Endothelial cell of umbilical vein (primary cell): ENCODE data around the gene CD109. TPM values are rescaled to one million over a fixed set of nuclear protein-coding genes. Genes with fewer than 3 reads are reported as not detected.
A peak's percentile ranks its signal among the peaks of the same experiment; 100 is the strongest.

Experiments
- BruUV-seq: library from RNA; stranded (reverse); fragments of 400-500 nt; replicated peaks from 2 replicates; lab custom pipeline; 2021; lab: Mats Ljungman, UMichigan
- CTCF ChIA-PET: fragments of 300-600, 350-600 bp; sonication (Branson Sonifier 250); formaldehyde crosslinking; loops from one replicate; lab custom pipeline; 2021; ENCODE audit warnings: antibody characterized with exemption, inconsistent platforms; lab: Charles Lee
- POLR2A ChIA-PET: fragments of 300-600, 350-600 bp; sonication (Branson Sonifier 250); formaldehyde crosslinking; loops from one replicate; lab custom pipeline; 2021; ENCODE audit warnings: antibody characterized with exemption, inconsistent platforms; lab: Charles Lee
- DNase-seq: peaks from one replicate; pipeline ENCODE4 v3.0.0-alpha.2; 2011; ENCODE audit warnings: low read depth, low spot score
- FAIRE-seq: peaks from 2 replicates; lab custom pipeline; 2011; peaks lifted over from hg19 to GRCh38; lab: Jason Lieb, UNC
- H2AFZ ChIP-seq: 2 replicates; pipeline ENCODE4 v1.6.0; 2012; ENCODE audit warnings: low read depth, low read length, control low read depth, inconsistent platforms
- H3K27ac ChIP-seq: 2 replicates; pipeline ENCODE4 v1.5.1; 2011; ENCODE audit warnings: low read depth, mild to moderate bottlenecking, control low read depth, low read length, moderate library complexity; ENCODE audit not compliant: insufficient read depth
- H3K27me3 ChIP-seq, 2 experiments: 2 replicates each; pipeline versions ENCODE4 v1.6.0 to v1.6.1; 2011; ENCODE audit warnings: low read length in 2 of 2, mixed read lengths in 1 of 2; ENCODE audit not compliant: control insufficient read depth in 2 of 2, insufficient read depth in 2 of 2
- H3K36me3 ChIP-seq, 2 experiments: 2 replicates in 1 of 2; 3 replicates in 1 of 2; pipeline ENCODE4 v1.5.1; 2011; ENCODE audit warnings: low read length in 2 of 2, mild to moderate bottlenecking in 1 of 2, moderate library complexity in 1 of 2; ENCODE audit not compliant: control insufficient read depth in 2 of 2, insufficient read depth in 2 of 2; ENCODE audit errors: extremely low read depth in 1 of 2
- H3K4me1 ChIP-seq: 3 replicates; pipeline ENCODE4 v1.5.1; 2011; ENCODE audit warnings: mild to moderate bottlenecking, low read length; ENCODE audit not compliant: control insufficient read depth, insufficient read depth; ENCODE audit errors: extremely low read depth
- H3K4me2 ChIP-seq: 2 replicates; pipeline ENCODE4 v1.6.1; 2011; ENCODE audit warnings: low read length, control low read depth, mixed read lengths; ENCODE audit not compliant: insufficient read depth
- H3K4me3 ChIP-seq, 3 experiments: fragments of 200-600 bp in 1 of 3; sonication (generic), shearing (Covaris generic) in 1 of 3; replicated peaks in 1 of 3; 2 replicates each; pipeline ENCODE4 v1.5.1; 2011 to 2016; ENCODE audit warnings: control low read depth in 3 of 3, low read length in 3 of 3, mild to moderate bottlenecking in 2 of 3, inconsistent platforms in 1 of 3, low read depth in 1 of 3, moderate library complexity in 1 of 3; ENCODE audit not compliant: insufficient read depth in 1 of 3
- H3K79me2 ChIP-seq: 2 replicates; pipeline ENCODE4 v1.6.0; 2012; ENCODE audit warnings: low read length, inconsistent platforms; ENCODE audit not compliant: control insufficient read depth, insufficient read depth
- H3K9ac ChIP-seq: replicated peaks from 2 replicates; pipeline ENCODE3; 2011; ENCODE audit warnings: low read length, control low read depth; ENCODE audit not compliant: insufficient read depth; ENCODE audit errors: extremely low read depth
- H3K9me1 ChIP-seq: replicated peaks from 3 replicates; pipeline ENCODE4 v1.6.0; 2011; ENCODE audit warnings: mild to moderate bottlenecking, low read length; ENCODE audit not compliant: control insufficient read depth, insufficient read depth; ENCODE audit errors: extremely low read depth
- H3K9me3 ChIP-seq: replicated peaks from 2 replicates; pipeline ENCODE4 v1.5.1; 2012; ENCODE audit warnings: low read length, inconsistent platforms; ENCODE audit not compliant: control insufficient read depth, insufficient read depth
- H4K20me1 ChIP-seq: replicated peaks from 2 replicates; pipeline ENCODE3; 2011; ENCODE audit warnings: mild to moderate bottlenecking, low read length; ENCODE audit not compliant: control insufficient read depth, insufficient read depth; ENCODE audit errors: extremely low read depth
- EZH2 ChIP-seq: IDR thresholded peaks from 2 replicates; pipeline ENCODE4 v1.6.1; 2012; ENCODE audit warnings: borderline replicate concordance, low read depth, mild to moderate bottlenecking, moderate library complexity, low read length, inconsistent platforms; ENCODE audit not compliant: severe bottlenecking
- FOS ChIP-seq: IDR thresholded peaks from 2 replicates; pipeline ENCODE4 v1.6.1; 2011; ENCODE audit warnings: mild to moderate bottlenecking, low read length, moderate library complexity, borderline replicate concordance; ENCODE audit not compliant: insufficient read depth
- GATA2 ChIP-seq: IDR thresholded peaks from 2 replicates; pipeline ENCODE4 v1.7.0; 2011; ENCODE audit warnings: low read depth, mild to moderate bottlenecking, moderate library complexity, mixed read lengths, low read length; ENCODE audit not compliant: insufficient read length, insufficient read depth
- MYC ChIP-seq: IDR thresholded peaks from one replicate; pipeline ENCODE4 v1.6.1; 2011; ENCODE audit warnings: mild to moderate bottlenecking, low read depth, low read length
- POLR2A ChIP-seq: IDR thresholded peaks from 2 replicates; pipeline ENCODE4 v1.6.1; 2012; ENCODE audit warnings: low read depth, mild to moderate bottlenecking, control low read depth, low read length
- POLR2AphosphoS5 ChIP-seq: IDR thresholded peaks from 2 replicates; pipeline ENCODE4 v1.6.1; 2012; ENCODE audit warnings: low read depth, mild to moderate bottlenecking, control low read depth, low read length, moderate library complexity; ENCODE audit not compliant: insufficient read depth
- dilution Hi-C: fragments of 300-500 bp; cut with MboI; formaldehyde crosslinking; loops from one replicate; pipeline ENCODE4 v1.15.0; 2019; ENCODE audit warnings: low sequenced_read_pairs; ENCODE audit not compliant: extremely low pct_ligation_motif_present
- intact Hi-C: fragments of 100-400 bp; cut with micrococcal nuclease; formaldehyde crosslinking; loops from one replicate; pipeline ENCODE4 v1.10.0; 2022
- polyA plus RNA-seq, 4 experiments: library from polyadenylated mRNA; depleted of rRNA in 3 of 4; stranded (reverse) in 3 of 4; unstranded in 1 of 4; fragments of >200 nt; gene quantifications; 2 replicates each; pipeline versions ENCODE4 v1.2.1 to v1.2.3, GENCODE V29; 2011 to 2012; ENCODE audit warnings: missing spikeins in 1 of 4
- total RNA-seq: library from RNA; stranded (reverse); gene quantifications from 2 replicates; pipeline ENCODE4 v1.2.3, GENCODE V29; 2021

CD109 gene
- total and polyA plus RNA-seq, 2 donors (not counting 3 experiments of a cell fraction or from before 2014, with no cell fraction given): 33.9 to 107 TPM

- FAIRE-seq: peak; percentile 62
- TF ChIP-seq MYC: no peak
- no peak for TF ChIP-seq FOS
- peak; percentile 43 for TF ChIP-seq GATA2
- peak; percentile 80 for DNase-seq
- Histone ChIP-seq H3K79me2 (peaks cover 18% of the 10 kb centered on the region), H3K36me3 (peaks cover 0 to 3% of the 10 kb centered on the region in 2 experiments), H3K9me3 (no peaks in the 10 kb centered on the region), H3K27me3 (no peaks in the 10 kb centered on the region), H3K27ac (peak overlapping the region; percentile 93), H2AFZ (no peak overlapping the region), H3K9ac (peak overlapping the region; percentile 92), H4K20me1 (no peaks in the 10 kb centered on the region), H3K4me2 (peak overlapping the region; percentile 94), H3K4me1 (peaks cover 43% of the 10 kb centered on the region), H3K4me3 (peak overlapping the region; percentile 40 to 88 (median 63)), H3K9me1 (no peaks in the 10 kb centered on the region)
- TSS peak; percentile 28 for BruUV-seq
- ChIA-PET CTCF (no interaction called here), POLR2A (no interaction called here)
- dilution Hi-C loops (no loop called here), intact Hi-C loops (loop anchor here (1.0 kb wide), 1 partner anchor 25 kb away; no protein-coding TSS in a partner anchor)
Measured at GRCh38 chr6:73696966-73697655, 1.1 kb downstream of the CD109 start.

GRCh38 chr6:73699676-73700459 lies 3.9 kb downstream of the CD109 start:
- Histone ChIP-seq H3K27me3 (no peaks in the 10 kb centered on the region), H3K9me1 (no peaks in the 10 kb centered on the region), H3K4me2 (peak overlapping the region; percentile 50), H3K4me3 (no peak overlapping the region), H2AFZ (no peak overlapping the region), H3K9ac (peak overlapping the region; percentile 53), H4K20me1 (no peaks in the 10 kb centered on the region), H3K4me1 (peaks cover 45% of the 10 kb centered on the region), H3K27ac (peak overlapping the region; percentile 91), H3K79me2 (peaks cover 22% of the 10 kb centered on the region), H3K36me3 (peaks cover 0 to 4% of the 10 kb centered on the region in 2 experiments), H3K9me3 (no peaks in the 10 kb centered on the region)
- ChIA-PET POLR2A (interaction anchor here (0.7 to 1.2 kb wide), 2 partner anchors 14 to 187 kb away, joined by 3 read pairs; no protein-coding TSS in a partner anchor), CTCF (interaction anchor here (0.9 to 1.7 kb wide), 4 partner anchors 14 to 33 kb away, joined by 3 to 11 read pairs (median 4); no protein-coding TSS in a partner anchor)
- dilution Hi-C loops (no loop called here), intact Hi-C loops (loop anchor here (1.0 kb wide), 2 partner anchors 13 to 46 kb away; no protein-coding TSS in a partner anchor)
- no TSS peak for BruUV-seq
- FAIRE-seq (peak; percentile 88), DNase-seq (peak; percentile 94)
- TF ChIP-seq POLR2AphosphoS5 (peak; percentile 57), GATA2 (peak; percentile 51), FOS (no peak), EZH2 (no peak), POLR2A (peak; percentile 43)
